ENCODE measurements around the gene SEMA3B. TPM values are rescaled to one million over a fixed set of nuclear protein-coding genes. Genes with fewer than 3 reads are reported as not detected.

Gene SEMA3B
- total and polyA plus RNA-seq, 8 donors, result 27.5 to 223 (median 43.4) TPM

- intact Hi-C loops (cut with DNase I), result no loop called here
- Histone ChIP-seq H3K36me3 (no peaks in the 10 kb centered on the region), H3K27me3 (no peaks in the 10 kb centered on the region), H3K27ac (no peak overlapping the region), H3K9me3 (no peaks in the 10 kb centered on the region), H3K4me1 (peaks cover 0 to 7% (median 4%) of the 10 kb centered on the region in 3 donors), H3K4me3 (no peak overlapping the region)
- TF ChIP-seq, protein P1, sequence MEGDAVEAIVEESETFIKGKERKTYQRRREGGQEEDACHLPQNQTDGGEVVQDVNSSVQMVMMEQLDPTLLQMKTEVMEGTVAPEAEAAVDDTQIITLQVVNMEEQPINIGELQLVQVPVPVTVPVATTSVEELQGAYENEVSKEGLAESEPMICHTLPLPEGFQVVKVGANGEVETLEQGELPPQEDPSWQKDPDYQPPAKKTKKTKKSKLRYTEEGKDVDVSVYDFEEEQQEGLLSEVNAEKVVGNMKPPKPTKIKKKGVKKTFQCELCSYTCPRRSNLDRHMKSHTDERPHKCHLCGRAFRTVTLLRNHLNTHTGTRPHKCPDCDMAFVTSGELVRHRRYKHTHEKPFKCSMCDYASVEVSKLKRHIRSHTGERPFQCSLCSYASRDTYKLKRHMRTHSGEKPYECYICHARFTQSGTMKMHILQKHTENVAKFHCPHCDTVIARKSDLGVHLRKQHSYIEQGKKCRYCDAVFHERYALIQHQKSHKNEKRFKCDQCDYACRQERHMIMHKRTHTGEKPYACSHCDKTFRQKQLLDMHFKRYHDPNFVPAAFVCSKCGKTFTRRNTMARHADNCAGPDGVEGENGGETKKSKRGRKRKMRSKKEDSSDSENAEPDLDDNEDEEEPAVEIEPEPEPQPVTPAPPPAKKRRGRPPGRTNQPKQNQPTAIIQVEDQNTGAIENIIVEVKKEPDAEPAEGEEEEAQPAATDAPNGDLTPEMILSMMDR (IDR thresholded peaks at IDR 0.05), result no peak
- ATAC-seq, result no peak
- WGBS, 2 donors, result 67 to 78% methylated on average over 5 of the region's 5 CpGs
- no peak for DNase-seq
- FAIRE-seq, result no peak
Observed at GRCh38 chr3:50231581-50231980, 37.4 kb upstream of the SEMA3B start.

GRCh38 chr3:50232303-50232702 lies 36.6 kb upstream of the SEMA3B start:
- no peak for ATAC-seq
- no peak for DNase-seq
- FAIRE-seq, result no peak
- 41 to 52% methylated on average over 3 of the region's 3 CpGs for WGBS, 2 donors
- H3K36me3 ChIP-seq, result no peaks in the 10 kb centered on the region
- no peaks in the 10 kb centered on the region for H3K9me3 ChIP-seq
- H3K27me3 ChIP-seq, result no peaks in the 10 kb centered on the region
- TF ChIP-seq, protein P1 (IDR thresholded peaks at IDR 0.05), result no peak
- H3K4me3 ChIP-seq, result no peak overlapping the region
- intact Hi-C loops (cut with DNase I), result no loop called here
- H3K27ac ChIP-seq, result no peak overlapping the region
- H3K4me1 ChIP-seq, result peaks cover 0 to 10% (median 0%) of the 10 kb centered on the region in 3 donors

DNA sequence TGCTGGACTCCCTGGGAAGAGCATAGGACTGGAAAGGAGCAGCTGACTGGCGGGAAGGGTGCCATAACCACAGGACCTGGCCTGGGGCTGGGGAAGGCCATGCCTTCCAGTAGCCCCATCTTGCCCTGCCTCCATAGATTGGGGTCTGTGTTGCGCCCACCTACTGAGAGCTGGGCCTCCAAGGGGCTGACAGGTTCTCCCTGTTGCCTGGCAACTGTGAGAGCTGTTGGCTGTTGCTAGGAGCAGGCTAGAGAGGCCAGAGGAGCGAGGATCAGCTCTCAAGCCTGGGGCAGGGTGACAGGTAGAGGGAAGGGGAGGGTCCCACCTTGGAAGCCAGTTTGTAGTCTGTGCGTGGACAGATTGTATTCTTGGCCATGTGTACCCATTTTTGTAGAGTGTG lies 35.8 kb upstream of the SEMA3B start:
- no peak for FAIRE-seq
- ATAC-seq, result no peak
- H3K27me3 ChIP-seq, result no peaks in the 10 kb centered on the region
- H3K36me3 ChIP-seq, result no peaks in the 10 kb centered on the region
- TF ChIP-seq, protein P1 (IDR thresholded peaks at IDR 0.05), result no peak
- intact Hi-C loops (cut with DNase I), result no loop called here
- DNase-seq, result peak in 1 of 6 donors; percentile 42
- H3K27ac ChIP-seq, result no peak overlapping the region
- peaks cover 1 to 5% (median 3%) of the 10 kb centered on the region in 3 donors for H3K4me1 ChIP-seq
- 82 to 87% methylated on average over 4 of the region's 4 CpGs for WGBS, 2 donors
- H3K9me3 ChIP-seq, result no peaks in the 10 kb centered on the region
- no peak overlapping the region for H3K4me3 ChIP-seq

DNA sequence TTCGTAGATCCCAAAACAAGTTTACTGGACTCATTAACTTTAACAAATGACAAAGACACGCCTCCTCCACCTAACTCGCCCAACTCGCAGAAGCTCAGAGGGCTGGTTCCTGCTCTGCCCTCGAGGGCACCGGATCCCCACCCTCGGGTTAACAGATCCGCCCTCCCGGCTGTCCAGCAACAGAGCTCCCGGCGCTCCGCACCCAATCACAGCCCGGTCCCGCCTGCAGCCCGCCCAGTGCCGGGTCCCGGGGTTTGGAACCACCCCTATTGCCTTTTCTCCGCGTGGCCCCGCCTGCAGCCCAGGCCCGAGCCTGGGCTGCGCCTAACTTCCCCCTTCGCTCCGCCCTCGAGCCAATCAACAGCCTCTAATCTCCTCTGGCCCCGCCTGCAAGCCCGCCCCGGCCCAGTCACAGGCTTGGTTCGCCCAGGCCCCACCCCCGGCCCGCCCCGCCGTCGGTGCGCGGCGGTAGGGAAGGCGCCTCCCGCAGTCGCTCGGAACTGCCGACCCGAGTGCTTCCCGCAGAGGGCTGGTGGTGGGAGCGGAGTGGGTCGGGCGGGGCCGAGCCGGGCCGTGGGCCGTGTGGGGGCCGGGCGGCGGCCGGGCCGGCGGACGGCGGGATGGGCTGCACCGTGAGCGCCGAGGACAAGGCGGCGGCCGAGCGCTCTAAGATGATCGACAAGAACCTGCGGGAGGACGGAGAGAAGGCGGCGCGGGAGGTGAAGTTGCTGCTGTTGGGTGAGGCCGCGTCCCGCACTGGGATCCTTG lies 33.0 kb upstream of the SEMA3B start, which contains the start of gene GNAI2:
Gene GNAI2 (plus strand): TSS at position 489 of the 768 bp plus-strand sequence. CDS start 132 bp downstream, at position 621.
- peaks cover 3 to 12% (median 11%) of the 10 kb centered on the region in 3 donors for H3K4me1 ChIP-seq
- FAIRE-seq, result peak; percentile 98
- peak; percentile 95 to 99 (median 99) for DNase-seq
- peak; percentile 87 to 94 (median 90) for ATAC-seq
- peak within 1 kb of the TSS; percentile 44 to 87 (median 79) for H3K27ac ChIP-seq
- no peaks in the 10 kb centered on the region for H3K27me3 ChIP-seq
- TF ChIP-seq, protein P1 (IDR thresholded peaks at IDR 0.05), result no peak
- no peaks in the 10 kb centered on the region for H3K9me3 ChIP-seq
- intact Hi-C loops (cut with DNase I), result no loop called here
- H3K36me3 ChIP-seq, result no peaks in the 10 kb centered on the region
- WGBS, 2 donors, result 1% methylated on average over 51 to 75 of the region's 75 CpGs
- peak within 1 kb of the TSS; percentile 51 to 78 (median 74) for H3K4me3 ChIP-seq

All from pancreas (tissue), 10 donors.